HEK293 (cell line): ENCODE measurements around the gene ERMARD.
A peak's percentile ranks its signal among the peaks of the same experiment; 100 is the strongest.

ENCODE experiments used
- CTCF ChIA-PET: fragments of 350-600 bp; formaldehyde crosslinking; extraction: SDS; loops from one replicate; lab custom pipeline; 2021; ENCODE audit warnings: antibody characterized with exemption; lab: Yijun Ruan, JAX
- POLR2A ChIA-PET: fragments of 300-600 bp; formaldehyde crosslinking; extraction: SDS; loops from one replicate; lab custom pipeline; 2020; ENCODE audit warnings: antibody characterized with exemption, inconsistent platforms; lab: Yijun Ruan, JAX
- H3K27ac ChIP-seq: fragments of 200-500 bp; sonication (Bioruptor generic); 2 replicates; pipeline ENCODE4 v1.5.1; 2014; ENCODE audit warnings: low read depth, low read length, control low read depth, inconsistent platforms; ENCODE audit errors: extremely low read depth
- H3K36me3 ChIP-seq, 2 experiments: fragments of 200-500 bp in 1 of 2; sonication (Bioruptor generic) in 1 of 2; 1 replicate in 1 of 2; 2 replicates in 1 of 2; pipeline ENCODE4 v1.5.1; 2014 to 2017; ENCODE audit warnings: inconsistent platforms in 2 of 2, low read length in 2 of 2; ENCODE audit not compliant: control insufficient read depth in 2 of 2, insufficient read depth in 1 of 2
- H3K4me1 ChIP-seq: fragments of 200-500 bp; sonication (Bioruptor generic); 2 replicates; pipeline ENCODE4 v1.5.1; 2014; ENCODE audit warnings: mild to moderate bottlenecking, low read length, inconsistent platforms; ENCODE audit not compliant: control insufficient read depth, insufficient read depth
- H3K4me3 ChIP-seq: 2 replicates; pipeline ENCODE4 v1.5.1; 2011; ENCODE audit warnings: low read depth, mild to moderate bottlenecking, control low read depth, low read length, moderate library complexity
- H3K9me3 ChIP-seq: fragments of 200-500 bp; sonication (Bioruptor generic); 2 replicates; pipeline ENCODE4 v1.5.1; 2014; ENCODE audit warnings: low read depth, low read length, inconsistent platforms; ENCODE audit not compliant: control insufficient read depth, insufficient read depth
- GLI2 ChIP-seq: fragments of 450-650 bp; formaldehyde crosslinking; IDR thresholded peaks from 2 replicates; pipeline ENCODE4; 2017; ENCODE audit warnings: missing biosample characterization, missing genetic modification characterization, low read depth, borderline replicate concordance
- HOXA7 ChIP-seq: sonication (generic); formaldehyde crosslinking; IDR thresholded peaks from 2 replicates; pipeline ENCODE4 v1.8.1; 2022; ENCODE audit warnings: missing genetic modification reagents, borderline replicate concordance
- KLF16 ChIP-seq: fragments of 450-650 bp; formaldehyde crosslinking; IDR thresholded peaks from 2 replicates; pipeline ENCODE4 v1.5.1; 2017; ENCODE audit warnings: missing biosample characterization, missing genetic modification characterization
- SCRT2 ChIP-seq: fragments of 450-650 bp; formaldehyde crosslinking; IDR thresholded peaks from 2 replicates; pipeline ENCODE4 v1.5.1; 2016; ENCODE audit warnings: missing biosample characterization, missing genetic modification characterization
- SETDB1 ChIP-seq: IDR thresholded peaks from one replicate; pipeline ENCODE4 v1.6.1; 2017; ENCODE audit warnings: mild to moderate bottlenecking, low read length, moderate library complexity, mixed read lengths; ENCODE audit not compliant: insufficient read length
- SP3 ChIP-seq: fragments of 450-650 bp; formaldehyde crosslinking; IDR thresholded peaks from 2 replicates; pipeline ENCODE4 v1.5.1; 2016; ENCODE audit warnings: missing biosample characterization, missing genetic modification characterization
- ZNF140 ChIP-seq: fragments of 450-650 bp; formaldehyde crosslinking; IDR thresholded peaks from 2 replicates; pipeline ENCODE4 v1.5.1; 2016; ENCODE audit warnings: missing biosample characterization, missing genetic modification characterization
- ZNF169 ChIP-seq: fragments of 450-650 bp; formaldehyde crosslinking; IDR thresholded peaks from 2 replicates; pipeline ENCODE4 v1.5.1; 2016; ENCODE audit warnings: missing biosample characterization, missing genetic modification characterization
- ZNF24 ChIP-seq: fragments of 450-650 bp; formaldehyde crosslinking; IDR thresholded peaks from 2 replicates; pipeline ENCODE4 v1.5.1; 2016; ENCODE audit warnings: missing biosample characterization, missing genetic modification characterization
- ZNF248 ChIP-seq: fragments of 450-650 bp; formaldehyde crosslinking; IDR thresholded peaks from 2 replicates; pipeline ENCODE4 v1.5.1; 2017; ENCODE audit warnings: missing biosample characterization, missing genetic modification characterization
- ZNF394 ChIP-seq: fragments of 450-650 bp; formaldehyde crosslinking; IDR thresholded peaks from 2 replicates; pipeline ENCODE4 v1.5.1; 2016; ENCODE audit warnings: missing biosample characterization, missing genetic modification characterization, mild to moderate bottlenecking, moderate library complexity, borderline replicate concordance
- ZNF48 ChIP-seq: fragments of 450-650 bp; formaldehyde crosslinking; IDR thresholded peaks from 2 replicates; pipeline ENCODE4 v1.5.1; 2016; ENCODE audit warnings: missing biosample characterization, missing genetic modification characterization
- ZNF510 ChIP-seq: fragments of 450-650 bp; formaldehyde crosslinking; IDR thresholded peaks from 2 replicates; pipeline ENCODE4 v1.5.1; 2018; ENCODE audit warnings: mild to moderate bottlenecking, missing genetic modification characterization, missing biosample characterization; ENCODE audit not compliant: insufficient replicate concordance
- ZNF521 ChIP-seq: fragments of 450-650 bp; formaldehyde crosslinking; IDR thresholded peaks from 2 replicates; pipeline ENCODE4 v1.5.1; 2017; ENCODE audit warnings: missing biosample characterization, mild to moderate bottlenecking, missing genetic modification characterization
- ZNF747 ChIP-seq: fragments of 450-650 bp; formaldehyde crosslinking; IDR thresholded peaks from 2 replicates; pipeline ENCODE4 v1.5.1; 2016; ENCODE audit warnings: missing biosample characterization, missing genetic modification characterization
- ZNF785 ChIP-seq: fragments of 450-650 bp; formaldehyde crosslinking; IDR thresholded peaks from 2 replicates; pipeline ENCODE4 v1.5.1; 2016; ENCODE audit warnings: missing biosample characterization, missing genetic modification characterization
- ZSCAN23 ChIP-seq: fragments of 450-650 bp; formaldehyde crosslinking; IDR thresholded peaks from 2 replicates; pipeline ENCODE4 v1.5.1; 2016; ENCODE audit warnings: missing biosample characterization, missing genetic modification characterization
- TF ChIP-seq, protein P1 (sequence below): fragments of 450-650 bp; formaldehyde crosslinking; conservative IDR thresholded peaks from 2 replicates; pipeline ENCODE4 v1.5.1; 2016; ENCODE audit warnings: low read depth, missing biosample characterization, missing genetic modification characterization
- TF ChIP-seq, protein P2 (sequence below): fragments of 450-650 bp; formaldehyde crosslinking; IDR thresholded peaks from 2 replicates; pipeline ENCODE4 v1.5.1; 2016; ENCODE audit warnings: missing biosample characterization, missing genetic modification characterization
- TF ChIP-seq, protein P3 (sequence below): fragments of 450-650 bp; formaldehyde crosslinking; IDR thresholded peaks from 2 replicates; pipeline ENCODE4; 2016; ENCODE audit warnings: missing biosample characterization, missing genetic modification characterization
- TF ChIP-seq, protein P4 (sequence below): fragments of 450-650 bp; formaldehyde crosslinking; IDR thresholded peaks from 2 replicates; pipeline ENCODE4 v1.5.1; 2016; ENCODE audit warnings: missing biosample characterization, missing genetic modification characterization
- TF ChIP-seq, protein P5 (sequence below): fragments of 450-650 bp; formaldehyde crosslinking; IDR thresholded peaks from 2 replicates; pipeline ENCODE4 v1.5.1; 2016; ENCODE audit warnings: missing biosample characterization, missing genetic modification characterization

ERMARD gene

DNA sequence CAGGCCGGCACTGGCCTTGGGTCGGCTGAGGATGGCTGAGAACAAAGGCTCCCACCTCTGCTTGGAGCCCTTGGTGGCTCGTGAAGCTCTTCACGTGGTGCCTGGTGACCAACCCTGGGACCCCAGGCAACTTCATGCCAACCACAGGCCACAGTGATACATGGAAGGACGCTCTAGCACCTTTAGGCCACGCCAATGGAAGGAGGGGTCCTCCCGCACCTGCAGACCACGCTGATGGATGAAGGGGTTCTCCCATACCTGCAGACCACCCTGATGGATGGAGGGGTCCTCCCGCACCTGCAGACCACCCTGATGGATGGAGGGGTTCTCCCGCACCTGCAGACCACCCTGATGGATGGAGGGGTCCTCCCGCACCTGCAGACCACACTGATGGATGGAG is 62.5 kb downstream of the ERMARD start:
- CTCF ChIA-PET: interaction anchor here (2.9 kb wide), 1 partner anchor 18 kb away, joined by 11 read pairs; no protein-coding TSS in a partner anchor
- no peaks in the 10 kb centered on the region for H3K36me3 ChIP-seq
- TF ChIP-seq ZNF394 (tag by site-specific recombination) (no peak), SCRT2 (tag by site-specific recombination) (no peak), ZSCAN23 (tag by site-specific recombination) (no peak), ZNF785 (no peak), SP3 (no peak), ZNF248 (tag by site-specific recombination) (no peak), ZNF510 (no peak), ZNF521 (no peak), ZNF169 (tag by site-specific recombination) (no peak), KLF16 (tag by site-specific recombination) (no peak), ZNF747 (tag by site-specific recombination) (no peak)
- TF ChIP-seq, protein P1, sequence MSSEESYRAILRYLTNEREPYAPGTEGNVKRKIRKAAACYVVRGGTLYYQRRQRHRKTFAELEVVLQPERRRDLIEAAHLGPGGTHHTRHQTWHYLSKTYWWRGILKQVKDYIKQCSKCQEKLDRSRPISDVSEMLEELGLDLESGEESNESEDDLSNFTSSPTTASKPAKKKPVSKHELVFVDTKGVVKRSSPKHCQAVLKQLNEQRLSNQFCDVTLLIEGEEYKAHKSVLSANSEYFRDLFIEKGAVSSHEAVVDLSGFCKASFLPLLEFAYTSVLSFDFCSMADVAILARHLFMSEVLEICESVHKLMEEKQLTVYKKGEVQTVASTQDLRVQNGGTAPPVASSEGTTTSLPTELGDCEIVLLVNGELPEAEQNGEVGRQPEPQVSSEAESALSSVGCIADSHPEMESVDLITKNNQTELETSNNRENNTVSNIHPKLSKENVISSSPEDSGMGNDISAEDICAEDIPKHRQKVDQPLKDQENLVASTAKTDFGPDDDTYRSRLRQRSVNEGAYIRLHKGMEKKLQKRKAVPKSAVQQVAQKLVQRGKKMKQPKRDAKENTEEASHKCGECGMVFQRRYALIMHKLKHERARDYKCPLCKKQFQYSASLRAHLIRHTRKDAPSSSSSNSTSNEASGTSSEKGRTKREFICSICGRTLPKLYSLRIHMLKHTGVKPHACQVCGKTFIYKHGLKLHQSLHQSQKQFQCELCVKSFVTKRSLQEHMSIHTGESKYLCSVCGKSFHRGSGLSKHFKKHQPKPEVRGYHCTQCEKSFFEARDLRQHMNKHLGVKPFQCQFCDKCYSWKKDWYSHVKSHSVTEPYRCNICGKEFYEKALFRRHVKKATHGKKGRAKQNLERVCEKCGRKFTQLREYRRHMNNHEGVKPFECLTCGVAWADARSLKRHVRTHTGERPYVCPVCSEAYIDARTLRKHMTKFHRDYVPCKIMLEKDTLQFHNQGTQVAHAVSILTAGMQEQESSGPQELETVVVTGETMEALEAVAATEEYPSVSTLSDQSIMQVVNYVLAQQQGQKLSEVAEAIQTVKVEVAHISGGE (tag by site-specific recombination): no peak
- TF ChIP-seq, protein P2, sequence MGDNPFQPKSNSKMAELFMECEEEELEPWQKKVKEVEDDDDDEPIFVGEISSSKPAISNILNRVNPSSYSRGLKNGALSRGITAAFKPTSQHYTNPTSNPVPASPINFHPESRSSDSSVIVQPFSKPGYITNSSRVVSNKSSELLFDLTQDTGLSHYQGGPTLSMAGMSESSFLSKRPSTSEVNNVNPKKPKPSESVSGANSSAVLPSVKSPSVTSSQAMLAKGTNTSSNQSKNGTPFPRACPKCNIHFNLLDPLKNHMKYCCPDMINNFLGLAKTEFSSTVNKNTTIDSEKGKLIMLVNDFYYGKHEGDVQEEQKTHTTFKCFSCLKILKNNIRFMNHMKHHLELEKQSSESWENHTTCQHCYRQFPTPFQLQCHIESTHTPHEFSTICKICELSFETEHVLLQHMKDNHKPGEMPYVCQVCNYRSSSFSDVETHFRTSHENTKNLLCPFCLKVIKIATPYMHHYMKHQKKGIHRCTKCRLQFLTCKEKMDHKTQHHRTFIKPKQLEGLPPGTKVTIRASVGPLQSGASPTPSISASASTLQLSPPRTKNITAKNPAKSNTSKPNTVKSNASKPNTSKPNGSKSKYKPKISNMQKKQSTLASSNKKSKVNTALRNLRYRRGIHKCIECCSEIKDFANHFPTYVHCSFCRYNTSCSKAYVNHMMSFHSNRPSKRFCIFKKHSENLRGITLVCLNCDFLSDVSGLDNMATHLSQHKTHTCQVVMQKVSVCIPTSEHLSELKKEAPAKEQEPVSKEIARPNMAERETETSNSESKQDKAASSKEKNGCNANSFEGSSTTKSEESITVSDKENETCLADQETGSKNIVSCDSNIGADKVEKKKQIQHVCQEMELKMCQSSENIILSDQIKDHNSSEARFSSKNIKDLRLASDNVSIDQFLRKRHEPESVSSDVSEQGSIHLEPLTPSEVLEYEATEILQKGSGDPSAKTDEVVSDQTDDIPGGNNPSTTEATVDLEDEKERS (tag by site-specific recombination): no peak
- TF ChIP-seq, protein P3, sequence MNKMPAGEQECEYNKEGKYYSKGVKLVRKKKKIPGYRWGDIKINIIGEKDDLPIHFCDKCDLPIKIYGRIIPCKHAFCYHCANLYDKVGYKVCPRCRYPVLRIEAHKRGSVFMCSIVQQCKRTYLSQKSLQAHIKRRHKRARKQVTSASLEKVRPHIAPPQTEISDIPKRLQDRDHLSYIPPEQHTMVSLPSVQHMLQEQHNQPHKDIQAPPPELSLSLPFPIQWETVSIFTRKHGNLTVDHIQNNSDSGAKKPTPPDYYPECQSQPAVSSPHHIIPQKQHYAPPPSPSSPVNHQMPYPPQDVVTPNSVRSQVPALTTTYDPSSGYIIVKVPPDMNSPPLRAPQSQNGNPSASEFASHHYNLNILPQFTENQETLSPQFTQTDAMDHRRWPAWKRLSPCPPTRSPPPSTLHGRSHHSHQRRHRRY (tag by site-specific recombination): no peak
- TF ChIP-seq, protein P4, sequence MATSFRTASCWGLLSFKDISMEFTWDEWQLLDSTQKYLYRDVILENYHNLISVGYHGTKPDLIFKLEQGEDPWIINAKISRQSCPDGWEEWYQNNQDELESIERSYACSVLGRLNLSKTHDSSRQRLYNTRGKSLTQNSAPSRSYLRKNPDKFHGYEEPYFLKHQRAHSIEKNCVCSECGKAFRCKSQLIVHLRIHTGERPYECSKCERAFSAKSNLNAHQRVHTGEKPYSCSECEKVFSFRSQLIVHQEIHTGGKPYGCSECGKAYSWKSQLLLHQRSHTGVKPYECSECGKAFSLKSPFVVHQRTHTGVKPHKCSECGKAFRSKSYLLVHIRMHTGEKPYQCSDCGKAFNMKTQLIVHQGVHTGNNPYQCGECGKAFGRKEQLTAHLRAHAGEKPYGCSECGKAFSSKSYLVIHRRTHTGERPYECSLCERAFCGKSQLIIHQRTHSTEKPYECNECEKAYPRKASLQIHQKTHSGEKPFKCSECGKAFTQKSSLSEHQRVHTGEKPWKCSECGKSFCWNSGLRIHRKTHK (tag by site-specific recombination): no peak
- no peak overlapping the region for H3K4me3 ChIP-seq
- no peaks in the 10 kb centered on the region for H3K9me3 ChIP-seq
- no peak overlapping the region for H3K27ac ChIP-seq
- H3K4me1 ChIP-seq: no peaks in the 10 kb centered on the region
- POLR2A ChIA-PET: no interaction called here

DNA sequence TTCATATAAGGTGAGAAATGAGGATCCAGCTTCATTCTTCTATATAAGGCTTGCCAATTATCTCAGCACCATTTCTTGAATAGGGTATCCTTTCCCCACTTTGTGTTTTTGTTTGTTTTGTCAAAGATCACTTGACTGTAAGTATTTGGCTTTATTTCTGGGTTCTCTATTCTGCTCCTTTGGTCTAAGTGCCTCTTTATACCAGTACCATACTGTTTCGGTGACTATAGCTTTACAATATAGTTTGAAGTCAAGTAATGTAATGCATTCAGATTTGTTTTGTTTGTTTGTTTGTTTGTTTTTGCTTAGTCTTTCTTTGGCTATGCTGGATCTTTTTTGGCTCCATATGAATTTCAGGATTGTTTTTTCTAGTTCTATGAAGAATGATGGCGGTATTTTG is 64.6 kb downstream of the ERMARD start:
- Histone ChIP-seq H3K36me3 (no peaks in the 10 kb centered on the region), H3K4me3 (no peak overlapping the region), H3K9me3 (no peaks in the 10 kb centered on the region), H3K27ac (no peak overlapping the region), H3K4me1 (no peaks in the 10 kb centered on the region)
- CTCF ChIA-PET: interaction anchor here (0.7 to 5.1 kb wide), 2 partner anchors 16 to 26 kb away, joined by 3 to 22 read pairs; no protein-coding TSS in a partner anchor
- POLR2A ChIA-PET: no interaction called here
- TF ChIP-seq ZNF140 (peak; percentile 55; the same call in 1 of the 2 replicates), ZNF24 (no peak), GLI2 (tag by site-specific recombination) (no peak), ZNF48 (no peak), SETDB1 (peak; percentile 31), HOXA7 (CRISPR knock-in tag) (no peak)
- TF ChIP-seq, protein P2 (tag by site-specific recombination): peak; percentile 71; the same call in 1 of the 2 replicates
- TF ChIP-seq, protein P5, sequence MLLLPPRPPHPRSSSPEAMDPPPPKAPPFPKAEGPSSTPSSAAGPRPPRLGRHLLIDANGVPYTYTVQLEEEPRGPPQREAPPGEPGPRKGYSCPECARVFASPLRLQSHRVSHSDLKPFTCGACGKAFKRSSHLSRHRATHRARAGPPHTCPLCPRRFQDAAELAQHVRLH (tag by site-specific recombination): peak; percentile 60; the same call in 1 of the 2 replicates
